Measurements from ENCODE around the gene ABHD11. TPM values are rescaled to one million over a fixed set of nuclear protein-coding genes. Genes with fewer than 3 reads are reported as not detected.

The ABHD11 gene
- total RNA-seq, 2 donors from 2014 or later = 14.0 to 15.1 TPM

DNA sequence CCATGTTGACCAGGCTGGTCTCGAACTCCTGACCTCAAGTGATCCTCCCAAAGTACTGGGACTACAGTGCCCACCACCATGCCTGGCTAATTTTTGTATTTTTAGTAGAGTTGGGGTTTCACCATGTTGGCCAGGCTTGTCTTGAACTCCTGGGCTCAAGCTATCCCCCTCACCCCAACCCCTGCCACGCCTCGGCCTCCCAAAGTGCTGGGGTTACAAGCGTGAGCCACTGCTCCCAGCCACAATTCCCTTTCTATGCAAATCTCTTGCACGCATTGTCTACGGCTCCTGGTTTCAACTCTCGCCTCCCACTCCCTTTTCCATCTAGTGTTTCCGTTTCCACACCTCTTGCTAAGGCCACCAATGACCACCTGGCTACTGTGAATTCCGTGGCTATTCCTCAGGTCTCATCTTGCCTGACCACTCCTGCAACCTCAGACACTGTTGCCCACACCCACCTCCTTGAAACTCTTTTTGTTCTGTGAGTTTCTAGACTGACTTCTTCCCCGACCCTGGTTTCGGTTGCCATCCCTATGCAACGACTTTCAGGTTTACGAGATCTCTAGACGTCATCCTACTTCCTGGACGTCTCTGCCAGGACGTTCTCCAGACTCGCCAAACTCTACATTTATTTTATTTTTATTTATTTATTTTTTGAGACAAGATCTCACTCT lies 28.1 kb upstream of the ABHD11 start:
- no peak for DNase-seq
- H3K9me3 ChIP-seq (ENCODE audit: control insufficient read depth, low read length, poor library complexity, severe bottlenecking) = no peaks in the 10 kb centered on the region
- no peak for ATAC-seq
- Mint-ChIP-seq H3K27me3 (peaks cover 32% of the 10 kb centered on the region), H3K27ac (no peak overlapping the region), H3K36me3 (ENCODE audit: low read depth) (peaks cover 3% of the 10 kb centered on the region), H3K4me1 (peaks cover 8% of the 10 kb centered on the region), H3K4me3 (no peak overlapping the region)

DNA sequence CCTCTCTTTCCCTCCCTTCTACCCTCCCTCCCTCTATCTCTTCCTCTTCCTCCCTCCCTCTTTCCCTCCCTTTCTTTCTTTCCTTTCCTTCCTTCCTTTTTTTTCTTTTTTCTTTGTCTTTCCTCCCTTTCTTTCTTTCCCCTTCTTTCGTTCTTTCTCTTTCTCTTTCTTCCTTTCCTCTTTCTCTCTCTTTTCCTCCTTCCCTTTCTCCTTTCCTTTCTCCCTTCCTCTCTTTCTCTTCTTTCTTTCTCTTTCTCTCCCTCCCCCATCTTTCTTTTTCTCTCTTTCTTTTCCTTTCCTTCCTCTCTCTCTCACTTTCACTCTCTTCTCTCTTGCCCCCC lies 24.0 kb upstream of the ABHD11 start:
- no peaks in the 10 kb centered on the region for H3K9me3 ChIP-seq (ENCODE audit: control insufficient read depth, low read length, poor library complexity, severe bottlenecking)
- Mint-ChIP-seq H3K27me3 (peaks cover 3% of the 10 kb centered on the region), H3K4me3 (no peak overlapping the region), H3K4me1 (peaks cover 6% of the 10 kb centered on the region), H3K36me3 (ENCODE audit: low read depth) (no peaks in the 10 kb centered on the region), H3K27ac (no peak overlapping the region)
- ATAC-seq (no peak), DNase-seq (no peak)

DNA sequence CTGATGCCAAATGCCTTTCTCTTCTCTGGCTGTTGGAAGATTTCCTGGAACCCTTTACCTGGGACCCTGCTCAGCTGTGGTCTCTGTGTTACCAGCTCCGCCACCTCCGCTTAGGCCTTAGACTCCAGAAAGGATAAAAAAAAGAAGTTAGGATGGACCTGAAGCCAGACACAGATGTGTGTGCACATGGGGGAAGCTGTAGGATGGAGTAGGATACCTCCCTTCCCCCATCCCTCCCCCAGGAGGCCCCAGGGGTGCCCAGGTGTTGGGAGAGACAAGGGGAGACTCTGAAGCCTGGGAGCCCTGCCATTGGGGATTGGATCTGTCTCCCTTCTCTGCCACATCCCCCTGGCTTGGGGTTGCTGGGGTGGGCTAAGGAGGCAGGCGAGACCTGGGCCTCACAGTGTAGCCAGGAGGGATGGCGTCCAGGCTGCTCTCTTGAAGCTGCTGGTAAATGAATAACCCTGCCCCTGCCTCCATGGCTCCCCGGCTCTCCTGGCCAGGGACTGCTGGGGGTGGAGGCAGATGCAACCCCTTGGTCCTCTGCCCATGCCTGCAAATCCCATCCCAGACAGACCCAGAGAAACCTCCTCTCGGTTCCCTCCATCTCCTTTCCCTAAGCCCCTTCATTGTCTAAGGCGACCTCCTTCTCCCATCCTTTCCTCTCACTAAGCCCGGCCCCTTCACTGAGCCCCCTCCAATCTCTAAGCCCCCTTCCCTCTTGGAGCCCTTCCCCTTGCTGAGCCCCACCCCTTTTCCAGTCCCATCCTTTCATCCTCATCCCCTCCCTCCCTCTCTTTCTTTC lies 23.5 kb upstream of the ABHD11 start:
- ATAC-seq = no peak

DNA sequence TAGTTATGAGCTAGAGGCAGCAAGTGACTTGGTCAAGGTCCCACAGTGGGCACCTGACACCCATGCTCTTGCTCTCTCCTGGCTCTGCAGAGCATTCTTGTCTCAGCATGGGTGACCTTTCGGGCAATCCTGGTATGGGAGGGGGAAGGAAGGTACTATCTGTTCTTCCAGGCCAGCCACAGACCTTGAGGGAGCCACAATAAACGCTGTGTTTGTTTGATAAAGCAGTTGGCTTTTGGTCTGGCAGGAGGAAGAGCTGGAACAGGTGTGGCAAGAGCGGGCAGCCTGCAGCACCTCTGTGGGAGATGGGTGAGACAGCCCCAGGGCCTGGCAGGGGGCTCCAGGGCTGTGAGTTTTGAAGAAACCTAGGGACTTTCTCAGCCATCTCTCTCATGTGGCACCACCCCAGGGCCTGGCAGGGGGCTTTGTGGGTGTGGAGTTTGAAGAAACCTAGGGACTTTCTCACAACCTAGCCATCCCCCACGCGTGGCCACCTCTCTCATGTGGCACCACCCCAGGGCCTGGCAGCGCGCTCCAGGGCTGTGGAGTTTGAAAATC lies 20.1 kb upstream of the ABHD11 start:
- H3K27me3 Mint-ChIP-seq = no peaks in the 10 kb centered on the region
- H3K9me3 ChIP-seq (ENCODE audit: control insufficient read depth, low read length, poor library complexity, severe bottlenecking) = no peaks in the 10 kb centered on the region
- H3K27ac Mint-ChIP-seq = no peak overlapping the region
- H3K36me3 Mint-ChIP-seq (ENCODE audit: low read depth) = no peaks in the 10 kb centered on the region
- ATAC-seq (no peak), DNase-seq (no peak)
- H3K4me1 Mint-ChIP-seq = peaks cover 3% of the 10 kb centered on the region
- H3K4me3 Mint-ChIP-seq = no peak overlapping the region

More for the DNA sequence above, 23.5 kb upstream of the ABHD11 start:
- no peak for DNase-seq
- Mint-ChIP-seq H3K27ac (no peak overlapping the region), H3K4me1 (peaks cover 6% of the 10 kb centered on the region), H3K36me3 (ENCODE audit: low read depth) (no peaks in the 10 kb centered on the region), H3K27me3 (no peaks in the 10 kb centered on the region), H3K4me3 (no peak overlapping the region)
- no peaks in the 10 kb centered on the region for H3K9me3 ChIP-seq (ENCODE audit: control insufficient read depth, low read length, poor library complexity, severe bottlenecking)

DNA sequence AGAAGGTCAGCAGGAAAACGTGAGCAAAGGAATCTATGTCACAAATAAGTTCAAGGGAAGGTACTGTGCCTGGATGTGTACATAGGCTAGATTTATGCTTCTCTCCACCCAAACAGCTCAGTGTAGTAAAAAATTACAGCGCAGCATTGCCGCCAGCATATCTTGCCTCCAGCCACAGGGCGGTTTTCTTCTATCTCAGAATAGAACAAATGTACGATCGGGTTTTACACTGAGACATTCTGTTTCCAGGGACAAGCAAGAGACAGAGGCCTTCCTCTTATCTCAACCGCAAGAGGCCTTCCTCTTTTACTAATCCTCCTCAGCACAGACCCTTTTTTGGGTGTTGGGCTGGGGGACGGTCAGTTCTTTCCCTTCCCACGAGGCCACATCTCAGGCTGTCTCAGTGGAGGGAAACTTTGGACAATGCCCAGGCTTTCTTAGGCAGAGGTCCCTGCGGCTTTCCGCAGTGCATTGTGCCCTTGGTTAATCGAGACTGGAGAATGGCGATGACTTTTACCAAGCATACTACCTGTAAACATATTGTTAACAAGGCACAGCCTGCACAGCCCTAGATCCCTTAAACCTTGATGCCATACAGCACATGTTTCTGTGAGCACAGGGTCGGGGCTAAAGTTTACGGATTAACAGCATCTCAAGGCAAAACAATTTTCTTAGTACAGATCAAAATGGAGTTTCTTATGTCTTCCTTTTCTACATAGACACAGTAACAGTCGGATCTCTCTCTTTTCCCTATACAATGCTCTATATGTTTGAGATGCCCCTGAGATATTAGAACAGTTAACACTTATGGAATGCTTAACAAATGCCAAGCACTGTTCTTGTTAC lies 11.6 kb upstream of the ABHD11 start:
- Mint-ChIP-seq H3K36me3 (ENCODE audit: low read depth) (peaks cover 2% of the 10 kb centered on the region), H3K4me1 (peaks cover 9% of the 10 kb centered on the region), H3K27me3 (peaks cover 25% of the 10 kb centered on the region), H3K4me3 (no peak overlapping the region), H3K27ac (no peak overlapping the region)
- no peak for DNase-seq
- no peaks in the 10 kb centered on the region for H3K9me3 ChIP-seq (ENCODE audit: control insufficient read depth, low read length, poor library complexity, severe bottlenecking)
- no peak for ATAC-seq

GRCh38 chr7:73746378-73746777 lies 7.8 kb upstream of the ABHD11 start:
- no peak for DNase-seq
- no peak overlapping the region for H3K4me3 Mint-ChIP-seq

GRCh38 chr7:73742753-73743641 lies 4.4 kb upstream of the ABHD11 start:
- Mint-ChIP-seq H3K4me3 (no peak overlapping the region), H3K27me3 (no peaks in the 10 kb centered on the region), H3K36me3 (ENCODE audit: low read depth) (no peaks in the 10 kb centered on the region), H3K4me1 (peaks cover 8% of the 10 kb centered on the region), H3K27ac (peak overlapping the region; percentile 37)
- no peak for DNase-seq
- no peaks in the 10 kb centered on the region for H3K9me3 ChIP-seq (ENCODE audit: control insufficient read depth, low read length, poor library complexity, severe bottlenecking)
- ATAC-seq = no peak

More at GRCh38 chr7:73746378-73746777, 7.8 kb upstream of the ABHD11 start:
- H3K27ac Mint-ChIP-seq = no peak overlapping the region
- peaks cover 19% of the 10 kb centered on the region for H3K27me3 Mint-ChIP-seq
- no peaks in the 10 kb centered on the region for H3K9me3 ChIP-seq (ENCODE audit: control insufficient read depth, low read length, poor library complexity, severe bottlenecking)
- H3K4me1 Mint-ChIP-seq = peaks cover 9% of the 10 kb centered on the region
- H3K36me3 Mint-ChIP-seq (ENCODE audit: low read depth) = peaks cover 2% of the 10 kb centered on the region
- no peak for ATAC-seq

- no peaks in the 10 kb centered on the region for H3K36me3 Mint-ChIP-seq (ENCODE audit: low read depth)
- no peaks in the 10 kb centered on the region for H3K9me3 ChIP-seq (ENCODE audit: control insufficient read depth, low read length, poor library complexity, severe bottlenecking)
- ATAC-seq = no peak
- no peaks in the 10 kb centered on the region for H3K27me3 Mint-ChIP-seq
- no peak overlapping the region for H3K4me3 Mint-ChIP-seq
- no peak for DNase-seq
- no peak overlapping the region for H3K27ac Mint-ChIP-seq
- H3K4me1 Mint-ChIP-seq = peaks cover 8% of the 10 kb centered on the region
Observed at GRCh38 chr7:73742338-73742752, 3.7 kb upstream of the ABHD11 start.

DNA sequence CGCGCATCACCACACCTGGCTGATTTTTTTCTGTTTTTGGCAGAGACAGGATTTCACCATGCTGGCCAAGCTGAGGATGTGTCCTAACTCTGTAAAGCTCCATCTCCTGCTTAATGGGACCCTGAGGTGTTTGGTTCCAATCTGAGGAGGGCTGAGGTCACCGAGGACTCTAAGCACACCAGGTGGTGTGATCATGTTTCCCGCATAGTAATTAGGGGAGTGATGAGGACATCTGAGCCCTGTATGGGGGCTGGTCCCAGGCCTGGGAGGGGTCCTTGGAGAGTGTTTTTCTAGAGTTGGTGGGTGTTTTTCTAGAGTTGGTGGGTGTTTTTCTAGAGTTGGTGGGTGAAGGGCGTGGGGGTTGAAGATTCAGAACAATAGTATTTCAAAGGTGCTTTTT lies 3.0 kb upstream of the ABHD11 start:
- no peaks in the 10 kb centered on the region for H3K9me3 ChIP-seq (ENCODE audit: control insufficient read depth, low read length, poor library complexity, severe bottlenecking)
- Mint-ChIP-seq H3K4me3 (no peak overlapping the region), H3K4me1 (peaks cover 8% of the 10 kb centered on the region), H3K27ac (no peak overlapping the region), H3K36me3 (ENCODE audit: low read depth) (no peaks in the 10 kb centered on the region), H3K27me3 (no peaks in the 10 kb centered on the region)
- DNase-seq = no peak
- ATAC-seq = no peak

- H3K9me3 ChIP-seq (ENCODE audit: control insufficient read depth, low read length, poor library complexity, severe bottlenecking) = no peaks in the 10 kb centered on the region
- Mint-ChIP-seq H3K27me3 (no peaks in the 10 kb centered on the region), H3K36me3 (ENCODE audit: low read depth) (no peaks in the 10 kb centered on the region), H3K4me1 (peaks cover 4% of the 10 kb centered on the region), H3K4me3 (no peak overlapping the region), H3K27ac (no peak overlapping the region)
- ATAC-seq = no peak
- no peak for DNase-seq
Observed at GRCh38 chr7:73740771-73741170, 2.2 kb upstream of the ABHD11 start.

- H3K9me3 ChIP-seq (ENCODE audit: control insufficient read depth, low read length, poor library complexity, severe bottlenecking) = no peaks in the 10 kb centered on the region
- DNase-seq (no peak), ATAC-seq (no peak)
- Mint-ChIP-seq H3K27ac (no peak overlapping the region), H3K27me3 (no peaks in the 10 kb centered on the region), H3K4me1 (peaks cover 4% of the 10 kb centered on the region), H3K4me3 (no peak overlapping the region), H3K36me3 (ENCODE audit: low read depth) (no peaks in the 10 kb centered on the region)
Observed at GRCh38 chr7:73740212-73740611, 1.6 kb upstream of the ABHD11 start.

DNA sequence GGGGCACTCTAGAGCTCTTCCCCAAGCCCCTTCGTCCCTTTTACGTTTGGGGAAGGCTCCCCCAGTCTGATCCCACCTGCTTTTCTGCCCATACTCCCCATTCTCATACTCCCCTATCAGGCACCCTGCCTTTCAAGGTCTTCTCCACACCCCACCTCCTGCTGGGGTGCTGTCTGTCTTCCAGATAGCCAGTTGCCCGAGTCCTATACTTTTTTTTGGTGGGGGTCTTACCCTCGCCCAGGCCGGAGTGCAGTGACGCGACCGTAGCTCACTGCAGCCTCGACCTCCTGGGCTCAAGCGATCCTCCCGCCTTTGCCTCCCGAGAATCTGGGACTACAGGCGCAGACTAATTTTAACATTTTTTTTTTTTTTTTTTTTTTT lies 775 bp upstream of the ABHD11 start:
- no peaks in the 10 kb centered on the region for H3K36me3 Mint-ChIP-seq (ENCODE audit: low read depth)
- DNase-seq (no peak), ATAC-seq (no peak)
- peak overlapping the region; percentile 77 for H3K27ac Mint-ChIP-seq
- H3K4me1 Mint-ChIP-seq = peaks cover 8% of the 10 kb centered on the region
- no peaks in the 10 kb centered on the region for H3K9me3 ChIP-seq (ENCODE audit: control insufficient read depth, low read length, poor library complexity, severe bottlenecking)
- no peaks in the 10 kb centered on the region for H3K27me3 Mint-ChIP-seq
- peak overlapping the region; percentile 93 for H3K4me3 Mint-ChIP-seq
